CD4-positive, alpha-beta T cell (primary cell): ENCODE results near the gene PTGFR. TPM values are rescaled to one million over a fixed set of nuclear protein-coding genes. Genes with fewer than 3 reads are reported as not detected.

ENCODE experiments used
- ATAC-seq: fragments of 200-7000 bp; cut with Tn5 transposase; one replicate; pipeline ENCODE4 v1.10.0; 2022; ENCODE audit warnings: mild to moderate bottlenecking; ENCODE audit not compliant: poor library complexity
- CTCF ChIA-PET: fragments of 350-600 bp; sonication (Branson Sonifier 250); formaldehyde crosslinking; loops from one replicate; lab custom pipeline; 2021; ENCODE audit warnings: antibody characterized with exemption, inconsistent platforms; lab: Charles Lee
- POLR2A ChIA-PET: fragments of 350-600 bp; sonication (Branson Sonifier 250); formaldehyde crosslinking; loops from one replicate; lab custom pipeline; 2021; ENCODE audit warnings: antibody characterized with exemption, inconsistent platforms; lab: Charles Lee
- DNase-seq, 14 experiments: peaks; one replicate each; pipeline ENCODE4 v3.0.0-alpha.2; 2013 to 2020; ENCODE audit warnings: mixed read lengths in 2 of 14
- H3K27ac ChIP-seq, 2 donors: one replicate each; pipeline versions ENCODE4 v1.5.1 to v1.7.0; 2013; ENCODE audit warnings: low read length in 2 of 2, low read depth in 1 of 2, mild to moderate bottlenecking in 1 of 2
- H3K27me3 ChIP-seq, 2 experiments: 1 replicate in 1 of 2; 2 replicates in 1 of 2; pipeline versions ENCODE4 v1.6.1 to v1.7.0; 2013; ENCODE audit warnings: low read length in 2 of 2, control low read depth in 1 of 2, mild to moderate bottlenecking in 1 of 2, moderate library complexity in 1 of 2; ENCODE audit not compliant: insufficient read depth in 2 of 2, control insufficient read depth in 1 of 2
- H3K36me3 ChIP-seq: one replicate; pipeline ENCODE4 v1.6.1; 2013; ENCODE audit warnings: low read length, control low read depth; ENCODE audit not compliant: insufficient read depth
- H3K4me1 ChIP-seq: one replicate; pipeline ENCODE4 v1.6.1; 2013; ENCODE audit warnings: low read length, control low read depth; ENCODE audit not compliant: insufficient read depth
- H3K4me3 ChIP-seq: one replicate; pipeline ENCODE4 v1.5.1; 2013; ENCODE audit warnings: mild to moderate bottlenecking, low read length, moderate library complexity
- H3K9me3 ChIP-seq, 2 experiments: 1 replicate in 1 of 2; 2 replicates in 1 of 2; pipeline versions ENCODE4 v1.6.1 to v1.7.0; 2013; ENCODE audit warnings: low read length in 2 of 2, mild to moderate bottlenecking in 2 of 2, control low read depth in 1 of 2, moderate library complexity in 1 of 2; ENCODE audit not compliant: control insufficient read depth in 1 of 2, insufficient read depth in 1 of 2
- H3K27ac Mint-ChIP-seq: one replicate; pipeline ENCODE4 v1.8.0; 2020; ENCODE audit warnings: mixed read lengths
- H3K27me3 Mint-ChIP-seq: one replicate; pipeline ENCODE4 v1.8.0; 2021; ENCODE audit warnings: mixed read lengths
- H3K36me3 Mint-ChIP-seq: one replicate; pipeline ENCODE4 v1.8.0; 2021; ENCODE audit warnings: low read depth, mixed read lengths
- H3K4me1 Mint-ChIP-seq: one replicate; pipeline ENCODE4 v1.8.0; 2021; ENCODE audit warnings: low read depth, mixed read lengths
- H3K4me3 Mint-ChIP-seq: one replicate; pipeline ENCODE4 v1.8.0; 2020; ENCODE audit warnings: mild to moderate bottlenecking, mixed read lengths
- H3K9me3 Mint-ChIP-seq: one replicate; pipeline ENCODE4 v1.8.0; 2020; ENCODE audit warnings: mixed read lengths
- intact Hi-C, 2 experiments: fragments of 100-400 bp; cut with DNase I in 1 of 2; cut with micrococcal nuclease in 1 of 2; formaldehyde crosslinking; loops; one replicate each; pipeline versions ENCODE4 v1.15.1 to v1.9.0; 2023 to 2025; cut with DNase I, micrococcal nuclease
- total RNA-seq, 174 experiments: library from RNA in 2 of 174; stranded (reverse) in 2 of 174; gene quantifications; one replicate each; pipeline ENCODE4 v1.2.3 and lab custom pipeline; 2021 to 2026
- TF ChIP-seq, protein P1 (sequence below): fragments of 200-600 bp; IDR thresholded peaks from one replicate; pipeline ENCODE4 v1.8.0; 2022; ENCODE audit warnings: antibody characterized with exemption, mild to moderate bottlenecking

Gene PTGFR
- total RNA-seq, 2 experiments from 2014 or later, result not detected

DNA sequence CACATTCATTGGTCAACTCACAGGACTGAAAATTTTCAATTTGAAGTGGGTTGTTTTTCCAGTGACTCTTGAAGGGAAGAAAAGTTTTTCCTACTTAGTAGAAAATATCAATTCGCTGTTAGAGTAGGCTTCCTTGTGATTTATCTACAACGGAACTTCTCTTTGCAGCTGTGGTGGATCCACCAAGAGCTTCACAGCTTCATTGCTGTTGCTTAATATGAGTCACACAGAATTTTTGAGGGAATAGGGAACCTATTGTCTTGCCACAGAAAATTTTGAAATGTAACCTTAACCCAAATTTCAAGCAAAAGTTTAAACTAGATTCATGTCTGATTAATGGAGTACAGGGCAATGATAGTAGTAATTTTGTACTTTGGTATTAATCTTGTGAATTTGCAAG lies 71.1 kb downstream of the PTGFR start:
- Histone ChIP-seq H3K36me3 (no peaks in the 10 kb centered on the region), H3K9me3 (no peaks in the 10 kb centered on the region), H3K4me3 (no peak overlapping the region), H3K27me3 (no peaks in the 10 kb centered on the region), H3K4me1 (no peaks in the 10 kb centered on the region), H3K27ac (no peak overlapping the region)
- TF ChIP-seq, protein P1, sequence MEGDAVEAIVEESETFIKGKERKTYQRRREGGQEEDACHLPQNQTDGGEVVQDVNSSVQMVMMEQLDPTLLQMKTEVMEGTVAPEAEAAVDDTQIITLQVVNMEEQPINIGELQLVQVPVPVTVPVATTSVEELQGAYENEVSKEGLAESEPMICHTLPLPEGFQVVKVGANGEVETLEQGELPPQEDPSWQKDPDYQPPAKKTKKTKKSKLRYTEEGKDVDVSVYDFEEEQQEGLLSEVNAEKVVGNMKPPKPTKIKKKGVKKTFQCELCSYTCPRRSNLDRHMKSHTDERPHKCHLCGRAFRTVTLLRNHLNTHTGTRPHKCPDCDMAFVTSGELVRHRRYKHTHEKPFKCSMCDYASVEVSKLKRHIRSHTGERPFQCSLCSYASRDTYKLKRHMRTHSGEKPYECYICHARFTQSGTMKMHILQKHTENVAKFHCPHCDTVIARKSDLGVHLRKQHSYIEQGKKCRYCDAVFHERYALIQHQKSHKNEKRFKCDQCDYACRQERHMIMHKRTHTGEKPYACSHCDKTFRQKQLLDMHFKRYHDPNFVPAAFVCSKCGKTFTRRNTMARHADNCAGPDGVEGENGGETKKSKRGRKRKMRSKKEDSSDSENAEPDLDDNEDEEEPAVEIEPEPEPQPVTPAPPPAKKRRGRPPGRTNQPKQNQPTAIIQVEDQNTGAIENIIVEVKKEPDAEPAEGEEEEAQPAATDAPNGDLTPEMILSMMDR, result no peak
- H3K9me3 Mint-ChIP-seq, result peaks cover 3% of the 10 kb centered on the region
- H3K27ac Mint-ChIP-seq, result no peak overlapping the region
- no peaks in the 10 kb centered on the region for H3K4me1 Mint-ChIP-seq
- DNase-seq, result no peak
- no peaks in the 10 kb centered on the region for H3K36me3 Mint-ChIP-seq
- H3K4me3 Mint-ChIP-seq, result no peak overlapping the region
- intact Hi-C loops, result no loop called here
- peaks cover 4% of the 10 kb centered on the region for H3K27me3 Mint-ChIP-seq
- POLR2A ChIA-PET, result no interaction called here
- CTCF ChIA-PET, result no interaction called here
- no peak for ATAC-seq

DNA sequence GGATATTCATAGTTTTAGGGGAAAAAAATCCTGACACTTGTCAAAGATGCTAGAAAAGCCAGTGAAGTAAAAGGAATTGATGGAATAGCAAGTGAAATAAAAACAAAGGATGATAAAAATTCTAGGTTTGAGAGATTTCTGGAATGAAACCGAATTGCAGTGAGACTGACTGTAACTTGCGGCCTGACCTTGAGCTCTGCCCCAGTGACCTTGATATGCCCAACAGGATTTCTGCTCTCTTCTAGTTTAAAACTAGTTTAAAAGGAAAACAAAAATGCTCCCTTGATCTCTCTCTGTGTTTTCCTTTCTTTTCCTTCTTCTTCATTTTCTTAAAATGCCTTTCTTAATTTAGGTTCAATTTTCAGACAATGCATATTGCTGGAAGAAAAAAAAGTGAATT lies 74.6 kb downstream of the PTGFR start:
- H3K4me3 ChIP-seq, result no peak overlapping the region
- H3K27me3 ChIP-seq, result no peaks in the 10 kb centered on the region
- no peaks in the 10 kb centered on the region for H3K36me3 ChIP-seq
- CTCF ChIA-PET, result no interaction called here
- no peak overlapping the region for H3K27ac ChIP-seq
- Mint-ChIP-seq H3K4me3 (no peak overlapping the region), H3K9me3 (no peaks in the 10 kb centered on the region), H3K27me3 (no peaks in the 10 kb centered on the region), H3K4me1 (no peaks in the 10 kb centered on the region), H3K27ac (no peak overlapping the region), H3K36me3 (no peaks in the 10 kb centered on the region)
- H3K4me1 ChIP-seq, result no peaks in the 10 kb centered on the region
- TF ChIP-seq, protein P1, result no peak
- POLR2A ChIA-PET, result no interaction called here
- DNase-seq (no peak), ATAC-seq (no peak)
- intact Hi-C loops, result no loop called here
- no peaks in the 10 kb centered on the region for H3K9me3 ChIP-seq

DNA sequence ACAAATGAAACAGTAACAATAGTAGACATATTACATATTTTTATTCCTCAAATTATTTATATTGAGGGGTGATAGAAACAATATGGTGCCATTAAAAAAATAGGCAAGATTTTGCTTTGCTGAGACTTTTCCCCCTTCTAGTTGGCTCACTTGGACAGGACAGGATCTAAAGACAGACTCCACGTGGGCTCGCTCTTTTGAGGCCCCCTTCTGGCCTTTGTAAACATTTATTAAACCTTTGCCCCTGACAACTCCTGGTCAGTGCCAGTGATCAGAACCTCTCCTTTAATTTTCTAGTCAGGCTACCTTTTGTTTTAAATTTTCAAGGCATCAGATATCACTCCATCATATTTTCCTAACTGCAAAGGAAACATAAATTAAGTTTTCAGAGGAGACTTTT lies 79.8 kb downstream of the PTGFR start:
- Histone ChIP-seq H3K4me1 (no peaks in the 10 kb centered on the region), H3K4me3 (no peak overlapping the region), H3K27ac (no peak overlapping the region), H3K27me3 (no peaks in the 10 kb centered on the region), H3K36me3 (no peaks in the 10 kb centered on the region), H3K9me3 (no peaks in the 10 kb centered on the region)
- no peaks in the 10 kb centered on the region for H3K9me3 Mint-ChIP-seq
- no peaks in the 10 kb centered on the region for H3K36me3 Mint-ChIP-seq
- no peak for ATAC-seq
- H3K27ac Mint-ChIP-seq, result no peak overlapping the region
- no peaks in the 10 kb centered on the region for H3K4me1 Mint-ChIP-seq
- H3K27me3 Mint-ChIP-seq, result no peaks in the 10 kb centered on the region
- no peak for DNase-seq
- H3K4me3 Mint-ChIP-seq, result no peak overlapping the region
- ChIA-PET POLR2A (no interaction called here), CTCF (no interaction called here)
- TF ChIP-seq, protein P1, result no peak
- intact Hi-C loops, result no loop called here
